HL-60 (cell line): ENCODE data around the gene MYOM1.

ENCODE experiments used
- DNase-seq, 2 experiments: peaks; one replicate each; pipeline ENCODE4 v3.0.0-alpha.2; 2010 to 2020; ENCODE audit warnings: low read depth in 1 of 2, low spot score in 1 of 2
- H3K27ac ChIP-seq: fragments of 250-450 bp; sonication (Bioruptor Pico); replicated peaks from 2 replicates; pipeline ENCODE4 v1.5.1; 2020; ENCODE audit warnings: mild to moderate bottlenecking, moderate library complexity
- H3K27me3 ChIP-seq: fragments of 250-450 bp; sonication (Bioruptor Pico); 2 replicates; pipeline ENCODE4 v1.5.1; 2021; ENCODE audit warnings: mild to moderate bottlenecking, moderate library complexity; ENCODE audit not compliant: insufficient read depth, poor library complexity, severe bottlenecking
- H3K4me3 ChIP-seq: replicated peaks from 2 replicates; pipeline ENCODE4 v1.5.1; 2011; ENCODE audit warnings: mild to moderate bottlenecking, control low read depth, low read length; ENCODE audit not compliant: insufficient read depth
- CTCF ChIP-seq: IDR thresholded peaks from one replicate; pipeline ENCODE4 v1.5.1; 2011; ENCODE audit warnings: low read length, control low read depth, inconsistent platforms; ENCODE audit not compliant: insufficient read depth
- GABPA ChIP-seq: IDR thresholded peaks from 2 replicates; pipeline ENCODE4 v1.6.1; 2012; ENCODE audit warnings: low read depth
- POLR2AphosphoS5 ChIP-seq: IDR thresholded peaks from 2 replicates; pipeline ENCODE4 v1.6.1; 2012; ENCODE audit warnings: low read depth
- REST ChIP-seq: IDR thresholded peaks from 2 replicates; pipeline ENCODE4 v1.6.1; 2012; ENCODE audit warnings: low read depth; ENCODE audit not compliant: insufficient replicate concordance
- SPI1 ChIP-seq: IDR thresholded peaks from 2 replicates; pipeline ENCODE4 v1.6.1; 2012; ENCODE audit warnings: low read depth, mild to moderate bottlenecking, borderline replicate concordance

The MYOM1 gene

GRCh38 chr18:3140342-3140741, 79.4 kb downstream of the MYOM1 start:
- no peaks in the 10 kb centered on the region for H3K27me3 ChIP-seq
- TF ChIP-seq SPI1 (no peak), REST (no peak), GABPA (no peak), CTCF (no peak), POLR2AphosphoS5 (no peak)
- H3K27ac ChIP-seq, result no peak overlapping the region
- DNase-seq, result no peak
- H3K4me3 ChIP-seq, result no peak overlapping the region

- Histone ChIP-seq H3K27ac (no peak overlapping the region), H3K4me3 (no peak overlapping the region), H3K27me3 (no peaks in the 10 kb centered on the region)
- TF ChIP-seq POLR2AphosphoS5 (no peak), GABPA (no peak), REST (no peak), CTCF (no peak), SPI1 (no peak)
- no peak for DNase-seq
Observed at GRCh38 chr18:3139406-3139805, 80.4 kb downstream of the MYOM1 start.

- Histone ChIP-seq H3K4me3 (no peak overlapping the region), H3K27me3 (no peaks in the 10 kb centered on the region), H3K27ac (no peak overlapping the region)
- DNase-seq, result no peak
- TF ChIP-seq SPI1 (no peak), GABPA (no peak), POLR2AphosphoS5 (no peak), REST (no peak), CTCF (no peak)
Observed at GRCh38 chr18:3138274-3138975, 81.3 kb downstream of the MYOM1 start.
